HG02885 (cell line): ENCODE measurements around the gene TTC7B.

Source experiments
- ATAC-seq: cut with Tn5 transposase; IDR thresholded peaks from one replicate; pipeline ENCODE4 v1.9.1; 2021; ENCODE audit warnings: mild to moderate bottlenecking; ENCODE audit not compliant: unreplicated experiment, poor library complexity

TTC7B gene

DNA sequence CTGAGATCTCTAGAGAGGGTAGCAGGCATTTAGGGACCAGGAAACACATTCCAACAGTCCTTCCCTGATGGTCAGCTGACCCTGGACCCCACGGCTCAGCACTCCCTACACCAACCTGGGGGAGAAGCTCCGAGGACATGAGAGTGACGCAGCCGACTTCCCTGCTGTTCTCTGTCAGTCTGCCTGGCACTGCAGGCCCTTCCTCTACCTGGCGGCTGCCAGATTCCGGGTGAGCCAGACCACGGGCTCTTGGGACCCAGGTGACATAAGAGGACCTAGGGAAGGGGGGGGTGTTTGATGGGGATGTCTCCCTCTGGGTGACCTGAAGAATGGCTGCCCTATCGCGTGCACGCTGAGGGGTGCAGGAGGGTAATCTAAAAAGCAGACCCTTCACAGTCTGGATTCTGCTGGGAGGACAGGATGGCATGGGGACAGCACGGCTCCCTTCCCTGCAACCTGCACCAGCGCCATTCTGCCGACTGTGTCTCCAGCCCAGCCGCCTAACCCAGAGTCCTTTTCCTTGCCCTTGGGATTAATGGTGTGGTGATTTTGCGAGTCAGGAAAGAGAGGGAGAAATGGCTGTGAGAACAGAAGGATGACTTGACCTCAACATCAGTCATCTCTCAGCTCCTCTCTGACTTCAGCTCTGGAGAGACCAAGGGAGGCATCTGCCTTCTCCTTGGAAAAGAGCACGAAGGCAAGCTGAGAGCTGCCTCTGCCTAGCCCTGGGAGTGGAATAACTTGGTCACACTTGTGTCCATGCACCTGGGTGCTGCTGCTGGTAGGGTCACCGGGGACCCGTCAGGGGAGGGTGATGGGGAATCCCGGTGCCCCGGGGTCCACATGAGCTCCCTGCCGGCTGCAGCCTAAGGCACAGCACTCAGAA lies 260.9 kb downstream of the TTC7B start:
- no peak for ATAC-seq

DNA sequence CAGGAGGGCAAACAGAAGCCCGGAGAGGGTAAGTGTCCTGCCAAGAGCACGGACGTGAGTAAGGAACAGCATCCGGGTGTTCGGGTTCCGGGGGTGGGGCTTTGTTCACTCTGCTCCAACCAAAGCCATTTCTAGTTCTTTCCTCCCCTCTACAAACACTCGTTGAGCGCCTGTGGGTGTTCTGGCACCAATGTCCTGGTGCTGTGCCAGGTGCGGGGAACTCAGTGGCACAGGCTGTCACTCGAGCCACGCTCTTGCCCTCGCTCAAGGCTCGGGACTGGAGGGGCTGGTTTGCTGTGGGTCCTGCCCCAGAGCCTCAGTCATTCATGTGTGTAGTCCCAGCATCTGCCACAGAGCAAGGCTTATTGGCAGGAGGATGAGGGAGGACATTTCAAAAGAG lies 261.9 kb downstream of the TTC7B start:
- no peak for ATAC-seq

DNA sequence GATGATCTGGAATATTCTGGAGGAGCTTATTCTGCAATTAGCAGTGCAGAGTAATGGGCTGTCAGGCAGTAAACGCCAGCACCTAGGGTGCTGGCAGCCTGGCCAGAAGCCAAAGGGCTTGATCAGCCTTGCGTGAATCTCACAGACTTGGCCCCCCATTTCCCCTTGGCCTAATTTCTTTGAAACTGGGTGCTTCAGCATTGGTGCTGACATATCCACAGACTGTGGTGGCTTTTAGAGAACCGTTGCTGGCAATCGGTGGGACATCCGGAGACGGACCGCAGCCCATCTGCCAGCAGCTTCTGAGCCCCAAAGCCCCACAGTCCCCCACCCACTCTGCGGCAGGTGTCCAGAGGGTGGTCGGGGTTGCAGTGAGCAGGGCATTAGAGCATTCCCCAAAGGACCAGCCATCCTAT lies 262.3 kb downstream of the TTC7B start:
- no peak for ATAC-seq

DNA sequence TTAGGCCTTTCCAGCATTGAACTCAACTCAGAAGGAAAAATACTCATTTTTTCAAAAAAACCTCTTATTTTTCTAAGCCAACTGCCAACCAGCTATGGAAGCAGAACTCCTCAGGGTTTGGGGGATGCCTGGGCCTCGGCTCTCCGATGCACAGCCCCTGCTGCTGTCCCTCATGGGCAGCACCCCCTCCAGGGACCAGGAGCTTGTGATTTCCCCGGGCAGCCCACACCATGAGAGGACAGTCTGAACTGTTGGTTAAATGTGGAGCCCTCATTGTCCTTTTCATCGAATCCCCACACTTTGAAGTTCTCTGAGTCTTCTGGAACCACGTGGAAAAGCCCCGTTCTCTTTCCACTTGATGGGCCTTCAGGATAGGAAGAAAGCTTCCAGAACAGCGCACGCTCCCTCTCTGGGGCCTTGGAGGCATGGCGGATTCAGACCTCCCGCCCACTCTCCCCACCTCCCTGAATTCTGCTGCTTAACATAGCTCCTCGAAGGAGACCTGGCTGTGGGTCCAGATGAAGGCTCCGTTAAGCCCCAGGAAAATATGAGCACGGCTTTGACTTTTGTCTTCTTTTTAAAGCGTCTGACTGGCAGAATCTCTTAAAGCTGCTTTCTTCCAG lies 262.8 kb downstream of the TTC7B start:
- ATAC-seq: no peak

DNA sequence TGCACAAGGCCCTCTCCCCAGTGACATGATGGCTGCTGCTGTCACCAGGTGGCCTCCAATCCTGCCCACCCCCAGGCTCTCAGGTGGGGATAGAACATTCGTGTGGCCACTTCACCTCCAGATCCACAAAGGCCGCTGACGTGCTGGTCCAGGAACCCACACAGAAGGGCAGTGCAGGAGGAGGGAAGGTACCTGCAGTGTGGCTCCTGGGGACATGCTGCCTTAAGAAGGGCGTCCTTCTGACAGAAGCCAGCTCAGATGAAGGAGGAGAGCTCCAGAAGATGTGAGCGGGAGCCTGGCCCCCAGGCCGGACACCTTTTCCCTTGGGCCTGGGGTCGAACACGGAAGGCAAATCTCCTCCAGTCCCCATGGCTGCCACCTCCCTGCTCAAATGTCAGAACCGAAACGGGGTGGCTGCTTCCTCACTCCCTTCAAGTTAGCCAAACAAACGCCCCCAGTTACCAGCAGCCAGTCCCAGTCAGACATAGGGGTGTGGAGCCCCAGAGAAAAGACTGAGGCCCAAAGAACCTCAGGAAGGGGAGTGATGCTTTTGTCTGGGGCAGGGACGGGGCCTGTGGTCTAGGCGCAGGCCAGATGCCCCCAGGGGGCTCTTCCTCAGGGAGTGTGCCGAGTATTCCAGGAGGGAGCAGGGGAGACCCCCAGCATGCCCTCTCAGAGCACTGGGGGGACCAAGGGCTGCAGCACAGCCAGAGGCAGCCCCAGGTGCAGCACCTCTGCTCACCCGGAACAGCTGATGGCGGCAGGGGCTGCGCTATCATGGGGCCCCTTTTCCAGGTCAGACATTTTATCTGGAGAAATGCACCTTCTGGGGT lies 263.5 kb downstream of the TTC7B start:
- ATAC-seq: no peak

DNA sequence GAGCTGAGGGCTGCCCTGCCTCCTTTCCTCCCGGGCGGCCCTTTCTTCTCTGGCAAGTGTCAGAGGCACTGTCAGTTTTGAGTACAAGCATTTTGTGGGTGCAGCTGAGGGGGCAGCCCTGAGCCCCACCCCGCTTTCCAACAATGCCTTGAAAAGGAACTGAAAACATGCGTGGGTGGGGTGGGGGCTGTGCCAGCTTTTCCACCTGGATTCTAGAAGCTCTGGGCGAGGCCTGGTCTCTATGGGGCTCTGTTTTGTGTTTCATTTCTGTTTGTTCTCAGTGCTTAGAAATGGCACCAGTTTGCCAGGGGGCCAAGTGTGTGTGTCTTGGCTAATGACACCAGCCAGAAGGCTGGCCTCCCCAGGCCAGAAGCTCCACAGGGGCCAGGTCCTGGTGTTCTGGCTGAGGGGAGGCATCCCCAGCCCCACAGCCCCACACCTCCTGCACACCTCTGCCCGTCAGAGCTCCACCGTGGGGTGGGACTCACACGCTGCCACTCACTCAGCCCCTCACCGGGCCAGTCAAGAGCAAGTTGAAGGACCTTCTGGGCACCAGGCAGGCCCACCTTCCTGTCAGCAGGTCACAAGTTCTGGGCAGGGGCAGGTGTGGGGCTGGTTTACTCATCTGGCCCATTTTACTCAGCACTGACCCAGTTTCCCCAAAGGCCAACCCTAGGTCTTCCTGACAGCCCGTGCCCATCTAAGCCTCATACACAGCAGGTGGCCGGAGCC lies 264.3 kb downstream of the TTC7B start:
- ATAC-seq: no peak

DNA sequence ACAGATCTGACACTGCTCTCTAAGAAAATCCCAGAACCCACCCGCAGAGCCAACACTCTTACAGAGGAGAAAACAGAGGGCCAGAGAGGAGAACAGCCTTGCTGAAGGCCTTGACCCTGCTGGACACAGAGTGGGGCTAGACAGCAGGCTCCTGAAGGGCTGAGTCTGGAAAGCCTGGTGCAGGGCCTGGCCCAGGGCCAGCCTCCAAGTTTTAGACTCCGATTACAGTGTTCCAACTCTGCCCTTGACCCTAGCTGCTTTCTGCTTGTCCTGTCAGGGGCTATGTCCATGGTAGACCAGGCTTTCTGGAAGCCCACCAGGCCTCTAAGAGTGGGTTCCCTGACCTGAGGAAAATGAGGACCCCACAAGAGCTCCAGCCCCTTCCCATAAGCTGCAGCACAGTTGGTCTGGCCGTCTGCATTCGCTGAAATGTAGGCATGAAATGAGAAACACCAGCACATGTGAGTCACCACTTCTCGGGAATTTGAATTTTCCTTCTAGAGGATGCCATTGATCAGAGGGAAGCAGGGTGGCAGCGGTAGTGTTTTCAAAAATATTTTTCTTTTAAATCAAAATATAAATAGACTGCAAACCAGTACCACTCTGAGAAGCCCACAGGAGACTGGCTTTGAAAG lies 265.0 kb downstream of the TTC7B start:
- ATAC-seq: no peak

DNA sequence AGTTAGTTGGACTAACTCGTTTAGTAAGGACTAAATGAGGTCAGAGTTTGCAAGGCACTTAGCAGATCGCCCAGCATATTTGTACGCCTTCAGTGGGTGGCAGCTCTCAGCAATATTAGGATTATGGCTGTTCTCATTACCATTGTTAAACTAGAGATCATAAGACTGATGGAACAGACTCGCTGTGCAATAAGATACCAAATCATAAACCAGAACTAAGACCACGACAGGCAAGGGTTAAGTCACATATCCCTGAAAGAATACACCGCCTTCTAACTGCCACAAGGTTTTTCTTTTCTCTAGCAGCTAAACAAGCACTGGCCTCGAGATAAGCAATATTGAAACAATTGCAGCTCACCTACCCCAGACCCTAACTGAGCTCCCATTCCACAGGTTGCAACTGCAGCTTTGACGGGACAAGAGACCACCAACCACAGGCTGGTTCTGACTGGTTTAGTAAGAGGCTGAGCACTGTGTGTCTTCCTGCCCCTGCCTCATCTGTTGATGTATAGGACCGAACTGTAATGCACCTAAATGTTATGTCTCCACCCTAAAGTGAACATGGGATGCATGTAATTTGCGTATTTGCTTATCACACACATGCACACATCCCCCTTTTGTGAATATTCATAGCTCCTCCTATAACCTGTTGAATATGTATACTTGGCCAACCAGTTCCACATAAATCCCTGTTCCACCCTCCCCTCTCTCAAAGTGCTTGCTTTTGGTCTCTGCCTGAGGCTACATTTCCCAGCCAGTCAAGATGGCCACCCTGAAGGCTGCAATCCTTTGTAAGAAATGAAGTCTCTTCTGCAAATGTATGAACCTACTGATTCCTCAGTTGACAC lies 266.2 kb downstream of the TTC7B start:
- no peak for ATAC-seq

DNA sequence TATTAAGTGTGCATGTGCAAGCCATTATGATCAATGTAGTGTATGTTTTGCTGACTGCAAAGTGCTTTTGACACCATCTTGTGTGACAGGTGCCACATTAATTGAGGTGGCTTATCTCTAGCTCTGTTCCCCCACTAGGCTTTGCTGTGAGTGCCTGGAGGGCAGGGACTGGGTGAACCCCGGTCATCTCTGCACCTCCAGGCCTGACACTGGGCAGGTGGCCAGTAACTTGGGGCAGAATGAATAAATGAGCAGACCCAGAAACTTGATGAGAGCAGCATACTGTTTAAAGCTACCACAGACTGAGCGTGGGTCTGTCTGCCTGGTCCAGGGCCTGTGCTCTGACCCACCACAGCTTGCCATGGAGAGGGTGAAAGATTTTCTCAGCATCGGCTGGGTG lies 267.8 kb downstream of the TTC7B start:
- no peak for ATAC-seq

DNA sequence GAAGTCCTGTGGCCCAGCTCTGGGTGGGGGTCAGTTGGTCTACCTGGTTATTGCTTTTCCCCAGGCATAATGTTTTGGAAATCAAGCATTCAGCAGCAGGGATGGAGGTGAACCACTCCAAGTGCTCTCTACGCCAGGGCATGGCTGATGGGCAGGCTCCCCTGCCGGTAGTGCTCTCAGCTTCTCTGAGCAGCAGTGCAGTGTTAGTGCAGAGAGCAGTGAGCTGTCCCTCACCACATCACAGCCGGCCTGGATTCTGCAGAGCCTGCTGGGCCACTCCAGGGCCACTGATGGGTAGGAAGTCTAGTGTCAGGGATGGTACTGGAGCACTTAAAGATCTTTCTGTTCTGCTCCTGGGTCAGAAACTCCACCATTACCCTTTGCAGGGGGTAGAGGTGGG lies 268.3 kb downstream of the TTC7B start:
- ATAC-seq: no peak

DNA sequence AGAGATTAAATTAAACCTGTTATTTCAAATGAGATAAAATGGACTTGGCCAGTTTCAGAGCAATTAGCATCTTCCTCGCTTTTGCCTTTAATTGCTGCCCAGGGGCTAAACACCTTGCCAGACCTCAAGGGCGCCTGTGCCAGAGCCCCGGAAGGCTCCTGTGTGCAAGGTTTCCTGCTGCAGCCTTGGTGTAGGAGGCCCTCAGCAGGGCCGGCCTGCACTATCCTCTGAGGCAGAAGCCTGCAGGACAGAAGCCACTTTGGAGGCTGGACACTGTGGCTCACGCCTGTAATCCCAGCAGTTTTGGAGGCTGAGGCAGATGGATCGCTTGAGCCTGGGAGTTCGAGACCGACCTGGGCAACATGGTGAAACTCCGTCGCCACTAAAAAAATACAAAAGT lies 269.0 kb downstream of the TTC7B start:
- no peak for ATAC-seq

DNA sequence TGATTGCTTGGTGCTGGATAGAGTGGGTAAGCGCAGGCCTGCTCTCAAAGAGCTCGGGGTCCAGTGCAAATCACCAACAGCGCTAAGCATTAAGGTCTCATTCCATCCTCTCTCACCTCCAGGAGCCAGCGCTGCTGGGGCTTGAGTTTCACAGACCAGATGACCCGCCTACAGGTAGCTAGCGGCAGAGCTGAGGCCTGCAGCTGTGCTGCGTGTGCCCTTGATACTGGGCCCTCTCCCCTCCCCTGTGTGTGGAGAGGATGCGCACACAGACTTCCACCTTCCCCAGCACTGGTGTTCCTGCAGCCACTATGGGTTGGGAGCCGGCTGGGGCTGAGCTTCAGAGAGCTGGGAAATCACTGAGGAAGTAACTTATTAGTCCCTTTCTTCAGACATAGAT lies 269.5 kb downstream of the TTC7B start:
- no peak for ATAC-seq

DNA sequence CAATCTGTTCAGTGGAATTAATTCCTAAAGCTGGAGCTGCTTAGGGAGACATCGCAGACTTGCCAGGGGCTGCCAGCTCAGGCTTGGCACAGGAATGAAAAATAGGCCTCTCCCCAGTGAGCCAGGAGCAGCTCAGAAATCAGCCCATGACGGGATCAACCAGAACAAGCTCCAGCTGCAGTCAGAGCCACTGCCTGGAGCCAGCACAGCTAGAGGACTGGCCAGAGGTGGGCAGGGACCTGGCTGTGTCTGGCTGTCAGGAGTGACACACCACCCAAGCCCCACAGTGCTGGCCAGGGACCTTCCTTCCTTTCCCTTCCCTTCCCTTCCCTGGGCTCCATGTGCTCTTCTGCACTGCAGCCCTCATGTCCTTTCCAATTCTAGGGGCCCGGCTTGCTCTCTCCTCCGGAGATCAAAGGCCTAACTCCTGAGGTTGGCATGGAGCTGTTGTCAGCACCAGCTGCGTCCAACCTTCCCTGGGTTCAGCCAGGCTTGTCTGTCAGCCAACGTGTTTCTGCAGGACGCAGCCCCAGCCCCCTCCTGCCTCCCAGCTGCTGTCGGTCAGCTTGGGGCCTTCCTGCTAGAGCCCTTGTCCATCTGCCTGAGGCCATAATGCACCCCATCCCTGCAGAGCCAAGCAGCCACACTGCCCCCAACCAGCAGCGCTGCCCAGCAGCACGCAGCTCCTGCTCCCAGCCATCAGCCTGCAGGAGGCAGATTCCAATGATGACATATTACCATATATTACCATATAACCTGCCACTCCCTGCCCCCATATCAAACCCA lies 270.1 kb downstream of the TTC7B start:
- no peak for ATAC-seq

DNA sequence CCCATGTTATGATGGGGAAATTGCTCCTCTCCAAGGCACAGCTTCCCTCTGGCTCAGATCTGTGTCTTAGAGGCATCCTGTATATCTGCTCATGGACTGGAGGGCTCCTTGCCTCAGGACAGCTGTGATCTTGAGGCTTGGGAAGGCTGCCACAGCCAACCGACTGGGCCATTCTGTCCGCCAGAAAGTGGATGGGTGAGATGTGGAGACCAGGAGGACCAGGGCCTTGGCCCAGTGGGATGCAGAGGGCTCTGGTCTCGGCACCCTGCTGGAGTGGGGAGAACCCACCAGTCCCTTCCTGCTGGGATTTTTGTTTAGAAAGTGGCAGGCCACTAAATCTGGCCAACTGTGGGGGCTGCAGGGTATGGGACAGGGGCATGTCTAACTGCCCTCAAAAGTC lies 270.8 kb downstream of the TTC7B start:
- no peak for ATAC-seq

DNA sequence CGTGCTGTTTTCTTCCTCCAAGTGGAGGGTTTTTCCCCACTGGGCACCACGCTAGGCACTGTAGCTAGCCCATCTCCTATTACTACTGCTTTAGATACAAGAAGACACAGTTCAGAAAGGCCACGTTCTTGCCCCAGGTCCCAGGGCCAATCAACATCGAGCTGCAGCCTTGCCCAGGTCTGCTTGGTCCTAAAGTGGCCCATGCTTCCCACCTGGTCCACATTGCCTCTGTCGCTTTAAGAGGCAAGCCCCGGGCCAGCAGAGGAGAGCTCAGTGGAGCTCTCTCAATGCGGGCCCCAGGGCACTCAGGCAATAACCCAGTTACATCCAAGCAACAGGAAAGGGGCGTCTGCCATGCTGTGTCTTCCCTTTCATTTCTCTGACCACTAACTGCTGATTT lies 271.3 kb downstream of the TTC7B start:
- ATAC-seq: no peak

DNA sequence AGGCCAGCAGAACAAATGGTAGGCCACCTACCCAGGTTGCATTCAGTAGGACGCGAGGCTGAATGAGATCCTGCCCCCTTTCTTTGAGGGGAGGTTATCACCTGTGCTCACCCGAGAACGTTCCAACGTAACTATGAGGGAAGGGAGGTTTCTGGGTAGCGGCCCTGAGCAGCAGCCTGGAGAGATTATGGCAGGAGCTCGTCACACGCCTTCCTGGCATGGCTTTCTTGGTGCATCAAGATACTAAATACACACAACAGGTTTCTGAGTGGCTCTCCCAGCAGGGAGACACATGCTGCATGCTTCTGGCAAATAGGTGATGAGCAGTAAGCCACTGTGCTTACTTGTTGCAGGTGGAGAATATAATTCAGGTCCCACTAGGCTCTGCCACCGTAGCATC lies 271.7 kb downstream of the TTC7B start:
- no peak for ATAC-seq

DNA sequence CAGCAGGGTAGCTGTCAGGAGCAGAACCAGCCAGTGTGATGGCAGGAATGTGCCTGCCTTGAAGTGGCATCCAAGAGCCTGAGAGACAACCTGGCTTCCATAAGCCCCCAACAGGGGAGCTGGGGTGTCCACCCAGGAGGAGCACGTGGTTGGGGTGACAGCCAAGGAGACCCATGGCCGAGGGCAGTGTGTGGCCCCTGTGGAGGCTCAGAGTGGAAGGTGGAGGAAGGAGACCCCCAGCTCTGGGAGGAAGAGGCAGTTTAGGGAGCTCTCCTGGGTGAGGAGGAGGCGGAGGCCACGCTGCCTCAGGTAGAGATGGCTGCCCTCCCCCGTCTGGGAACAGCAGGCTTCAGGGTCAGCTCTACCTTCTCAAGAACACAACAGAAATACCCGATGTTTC lies 272.4 kb downstream of the TTC7B start:
- ATAC-seq: no peak

DNA sequence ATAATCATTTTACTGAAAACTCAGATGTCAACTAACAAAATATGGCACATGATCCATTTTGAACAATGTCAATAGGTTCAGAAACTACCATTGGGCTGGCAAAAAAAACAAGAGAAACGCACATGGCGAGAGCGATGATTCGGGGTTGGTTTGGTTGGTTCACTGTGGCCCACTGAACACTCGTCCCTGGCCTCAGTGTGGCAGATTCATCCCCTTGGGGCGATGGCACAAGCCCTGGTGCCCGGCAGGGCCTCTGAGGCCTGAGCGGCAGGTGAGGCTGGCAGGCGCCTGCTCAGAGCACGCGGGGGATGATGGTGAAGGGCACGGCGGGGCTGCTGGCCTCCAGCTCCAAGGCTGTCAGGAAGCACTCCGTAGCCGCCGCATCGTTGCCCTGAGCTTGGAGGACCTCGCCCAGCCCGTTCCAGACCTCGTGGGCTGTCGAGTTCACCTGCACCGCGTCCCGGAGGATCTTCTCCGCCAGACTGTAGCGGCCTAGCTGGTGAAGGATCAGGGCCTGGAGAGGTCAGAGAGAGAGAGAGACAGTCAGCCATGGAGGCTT lies 275.1 kb downstream of the TTC7B start:
- ATAC-seq: no peak
